Measurements from ENCODE around the gene MAP2K2.
"Not testable (repeated sequence)": the region's sequence is repeated elsewhere in the genome, so short reads cannot be mapped to it uniquely, and the experiment has no call there.

MAP2K2 gene

DNA sequence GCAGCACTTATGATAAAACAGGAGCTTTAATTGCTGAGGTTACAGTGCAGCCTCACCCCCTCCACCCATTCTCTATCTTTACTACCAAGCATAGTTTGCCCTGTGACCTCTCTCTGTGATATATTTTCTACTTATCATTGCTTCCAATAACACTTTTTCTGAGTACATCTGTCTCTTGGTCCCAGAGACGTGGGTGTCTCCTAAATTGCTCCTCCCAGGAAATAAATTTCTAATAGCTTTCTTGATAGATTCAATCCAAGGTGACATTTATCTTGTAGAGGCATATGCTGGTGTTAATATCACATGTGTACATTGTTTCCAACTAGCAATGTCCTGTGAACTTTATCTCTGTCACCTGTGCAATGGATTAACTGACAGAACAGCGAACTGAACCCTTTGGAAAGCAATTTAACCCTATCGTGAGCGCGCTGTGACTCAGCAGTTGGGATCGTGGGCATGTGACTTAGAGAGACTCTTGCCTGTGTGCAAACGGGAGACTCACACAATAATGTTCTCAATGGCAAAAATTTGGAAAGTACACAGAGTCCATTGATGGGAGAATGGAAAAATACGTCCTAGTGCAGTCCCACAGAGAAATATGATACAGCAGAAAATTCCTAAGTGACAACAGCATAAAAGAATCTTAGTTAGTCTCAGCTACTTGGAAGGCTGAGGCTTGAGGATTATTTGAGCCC, 7.0 kb upstream of the MAP2K2 start:
- DNase-seq, result no peak

DNA sequence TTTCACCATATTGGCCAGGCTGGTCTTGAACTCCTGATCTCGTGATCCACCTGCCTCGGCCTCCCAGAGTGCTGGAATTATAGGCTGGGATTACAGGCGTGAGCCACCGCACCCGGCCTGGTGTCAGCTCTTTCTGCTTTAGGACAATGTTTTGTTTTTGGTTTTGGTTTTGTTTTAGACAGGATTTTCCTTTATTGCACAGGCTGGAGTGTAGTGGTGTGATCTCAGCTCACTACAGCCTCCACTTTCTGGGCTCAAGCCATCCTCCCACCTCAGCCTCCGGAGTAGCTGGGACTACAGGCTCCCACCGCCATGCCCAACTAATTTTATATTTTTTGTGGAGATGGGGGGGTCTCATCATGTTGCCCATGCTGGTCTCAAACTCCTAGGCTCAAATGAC, 5.1 kb upstream of the MAP2K2 start:
- DNase-seq, result not testable (repeated sequence)

DNA sequence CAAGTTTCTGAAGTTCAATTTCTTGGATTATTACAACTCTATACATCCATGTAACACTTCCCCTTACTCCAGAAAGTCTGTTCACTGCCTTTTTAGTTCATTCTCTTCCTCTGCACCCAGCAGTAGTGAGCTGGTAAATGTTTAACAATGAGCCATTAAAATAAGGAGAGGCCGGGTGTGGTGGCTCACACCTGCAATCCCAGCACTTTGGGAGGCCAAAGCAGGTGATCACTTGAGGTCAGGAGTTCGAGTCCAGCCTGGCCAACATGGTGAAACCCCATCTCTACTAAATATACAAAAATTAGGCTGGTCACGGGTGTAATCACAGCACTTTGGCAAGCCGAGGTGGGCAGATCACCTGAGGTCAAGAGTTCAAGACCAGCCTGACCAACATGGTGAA, 3.4 kb upstream of the MAP2K2 start:
- not testable (repeated sequence) for DNase-seq

DNA sequence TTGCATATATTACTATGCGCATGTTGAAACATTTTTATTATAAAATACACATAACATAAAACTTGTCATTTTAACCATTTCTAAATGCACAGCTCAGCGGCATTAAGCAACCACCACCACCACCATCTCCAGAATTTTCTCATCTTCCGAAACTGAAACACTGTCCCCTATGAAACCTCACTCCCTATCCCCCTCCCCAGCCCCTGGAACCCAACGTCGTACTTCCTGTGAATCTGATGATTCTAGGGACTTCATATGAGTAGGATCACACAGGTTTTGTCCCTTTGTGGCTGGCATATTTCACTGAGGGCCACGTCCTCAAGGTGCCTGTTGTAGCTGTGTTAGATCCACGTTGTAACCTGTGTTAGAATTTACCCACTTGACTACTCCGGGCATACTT, 716 bp upstream of the MAP2K2 start:
- no peak for DNase-seq

DNA sequence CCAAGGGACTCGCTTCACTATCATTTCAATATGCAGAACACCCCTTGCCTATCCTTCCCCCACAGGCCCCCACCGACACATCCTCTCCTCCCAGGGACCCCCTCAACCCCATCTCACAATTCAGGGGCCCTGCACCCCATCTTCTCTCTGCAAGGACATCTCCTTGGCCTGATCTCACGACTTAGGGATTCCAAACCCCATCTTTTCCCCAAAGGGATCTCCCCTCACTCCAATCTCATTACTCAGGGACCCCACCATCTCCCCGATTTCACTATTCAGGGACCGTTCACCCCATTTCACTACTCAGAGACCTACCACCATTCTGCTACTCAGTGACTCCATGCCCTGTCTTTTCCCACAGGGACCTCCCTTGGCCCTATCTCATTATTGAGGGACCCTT, 1.4 kb downstream of the MAP2K2 start:
- DNase-seq, result no peak

DNA sequence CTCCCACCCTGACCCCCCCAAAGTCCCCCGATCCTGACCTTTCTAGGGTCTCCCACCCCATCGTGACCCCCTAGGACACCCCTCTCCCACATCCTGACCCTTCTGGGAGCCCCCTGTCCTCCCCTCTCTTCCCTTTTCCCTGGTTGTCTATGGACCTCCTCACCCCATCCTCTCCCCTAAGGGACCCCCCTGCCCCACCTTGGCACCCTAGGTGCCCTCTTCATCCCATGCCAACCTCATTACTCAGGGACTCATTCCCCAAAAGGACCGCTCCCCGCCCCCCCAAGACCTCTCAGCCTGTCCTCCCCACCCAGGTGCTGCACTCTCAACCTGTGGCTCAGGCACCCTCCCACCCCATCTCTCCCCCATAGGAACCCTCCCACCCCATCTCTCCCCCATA, 2.1 kb downstream of the MAP2K2 start:
- no peak for DNase-seq

DNA sequence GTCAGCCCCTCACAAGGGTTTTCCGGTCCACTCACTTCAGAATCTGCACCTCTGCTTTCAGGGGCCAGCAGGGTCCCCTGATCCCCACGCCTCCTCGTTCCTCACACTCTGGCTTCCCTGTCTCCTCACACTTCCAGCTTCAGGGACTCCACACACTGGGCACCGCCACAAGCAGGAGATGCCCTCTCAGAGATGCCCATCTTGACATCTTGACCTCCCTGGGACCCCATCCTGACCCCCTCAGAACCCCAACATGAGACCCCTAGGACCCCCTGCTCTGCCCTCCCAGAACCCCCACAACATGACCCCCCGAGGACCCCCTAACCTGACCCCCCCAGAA, 2.7 kb downstream of the MAP2K2 start:
- no peak for DNase-seq

DNA sequence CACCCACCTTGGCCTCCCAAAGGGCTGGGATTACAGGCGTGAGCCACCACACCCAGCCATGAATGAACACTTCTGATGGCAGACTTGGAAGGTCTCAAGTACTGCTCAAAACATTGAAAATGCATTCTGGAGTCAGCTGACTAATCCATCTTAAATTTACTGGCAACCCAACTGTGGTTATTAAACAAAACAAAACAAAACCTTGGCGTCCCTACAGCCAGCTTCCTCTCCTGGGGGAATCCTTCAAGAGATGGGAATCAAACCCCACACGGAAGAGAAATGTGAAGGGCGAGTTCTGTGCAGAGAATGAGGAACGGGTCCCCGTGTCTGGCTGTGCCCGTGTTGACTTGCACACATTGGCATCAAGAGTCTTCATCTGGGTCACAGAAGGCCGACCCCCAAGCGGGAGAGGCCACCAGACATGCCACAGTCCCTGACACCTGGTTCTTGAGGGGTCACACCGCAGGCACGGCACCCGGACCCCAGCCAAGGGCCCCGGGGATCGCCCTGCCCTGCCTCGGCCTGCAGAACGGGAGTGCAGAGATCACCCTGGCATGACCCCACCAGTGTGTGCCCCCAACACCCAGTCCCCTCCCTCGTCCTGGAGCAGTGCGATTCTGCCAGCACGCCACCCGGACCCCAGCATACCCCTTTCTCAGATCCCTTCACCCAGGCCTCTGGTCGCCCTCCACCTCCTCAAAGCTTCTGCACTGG, 3.2 kb downstream of the MAP2K2 start:
- no peak for DNase-seq

DNA sequence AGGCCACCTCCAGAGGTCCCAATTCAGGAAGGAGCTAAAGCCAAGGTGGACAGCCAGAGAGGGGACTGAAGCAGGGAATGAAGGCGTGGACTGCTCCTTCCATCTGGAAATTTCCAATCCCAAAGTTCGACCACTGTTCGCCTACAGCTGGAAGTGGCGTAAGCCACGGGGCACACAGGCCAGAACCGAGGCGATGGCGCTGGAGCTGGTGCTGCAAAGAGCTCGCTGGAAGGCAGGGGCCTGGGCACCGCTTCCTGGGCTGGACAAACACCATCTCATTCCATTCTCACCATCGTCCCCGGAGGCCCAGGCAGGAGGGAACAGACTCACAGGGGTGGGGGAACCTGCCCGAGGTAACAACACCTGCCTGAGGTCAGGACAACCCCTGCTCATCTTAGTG, 4.2 kb downstream of the MAP2K2 start:
- no peak for DNase-seq

DNA sequence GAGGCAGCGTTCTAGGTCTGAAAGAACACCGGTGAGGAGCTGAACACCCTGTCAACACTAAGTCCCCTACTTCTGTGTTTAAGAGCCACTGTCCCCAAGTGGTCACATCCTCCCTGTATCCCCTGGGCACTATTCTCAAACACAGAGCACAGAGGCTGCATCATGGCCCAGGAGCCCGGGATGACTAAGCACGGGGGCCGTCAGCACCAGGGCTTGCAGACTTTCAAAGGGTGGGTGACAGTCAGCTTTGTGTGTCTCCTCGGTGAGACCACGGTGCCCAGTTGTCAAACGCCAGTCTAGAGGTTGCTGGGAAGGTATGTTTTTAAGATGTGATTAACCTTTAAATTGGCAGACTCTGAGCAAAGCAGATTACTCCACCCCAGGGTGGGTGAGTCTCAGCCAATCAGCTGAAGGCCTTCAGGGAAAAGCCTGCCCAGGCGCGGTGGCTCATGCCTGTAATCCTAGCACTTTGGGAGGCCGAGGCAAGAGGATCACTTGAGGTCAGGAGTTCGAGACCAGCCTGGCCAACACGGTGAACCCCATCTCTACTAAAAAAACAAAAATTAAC, 8.0 kb downstream of the MAP2K2 start:
- DNase-seq, result no peak

DNA sequence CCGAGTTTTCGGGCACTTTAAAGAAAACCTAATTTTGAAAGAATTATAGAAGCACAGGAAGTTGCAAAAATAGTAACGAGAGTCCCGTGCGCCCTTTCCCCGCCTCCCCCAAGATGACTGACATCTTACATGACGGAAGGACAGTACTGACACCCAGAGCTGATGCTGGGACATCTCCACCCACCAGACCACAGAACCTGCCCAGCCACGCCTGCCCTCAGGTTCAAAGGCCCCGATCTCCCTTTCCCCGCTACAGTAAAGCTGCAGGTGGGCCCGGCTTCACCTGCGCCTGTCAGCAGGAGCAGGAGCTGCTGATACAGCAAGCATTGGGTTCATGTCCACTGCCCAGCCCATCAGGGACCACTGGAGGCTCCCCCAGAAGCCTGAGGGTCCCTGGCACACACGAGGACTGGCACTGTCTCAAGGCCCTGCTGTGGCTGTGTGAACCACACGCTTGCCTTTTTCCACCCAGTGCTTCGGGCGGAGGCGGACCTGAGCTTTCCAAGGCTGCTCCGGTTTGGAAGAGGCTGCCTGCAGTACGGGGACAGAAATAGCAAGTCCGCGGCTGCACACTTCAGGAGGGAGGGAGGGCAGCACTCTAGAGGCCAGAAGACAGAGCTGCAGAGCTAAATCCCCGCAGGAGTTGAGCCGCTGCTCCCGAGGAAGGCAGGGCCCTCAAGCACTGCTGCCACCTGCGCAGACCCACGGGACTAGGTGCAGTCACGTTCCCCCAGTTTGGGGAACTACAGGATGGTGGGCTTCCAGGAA, 8.7 kb downstream of the MAP2K2 start:
- peak in 3 of 4 experiments; percentile 18 to 58 (median 48) for DNase-seq

DNA sequence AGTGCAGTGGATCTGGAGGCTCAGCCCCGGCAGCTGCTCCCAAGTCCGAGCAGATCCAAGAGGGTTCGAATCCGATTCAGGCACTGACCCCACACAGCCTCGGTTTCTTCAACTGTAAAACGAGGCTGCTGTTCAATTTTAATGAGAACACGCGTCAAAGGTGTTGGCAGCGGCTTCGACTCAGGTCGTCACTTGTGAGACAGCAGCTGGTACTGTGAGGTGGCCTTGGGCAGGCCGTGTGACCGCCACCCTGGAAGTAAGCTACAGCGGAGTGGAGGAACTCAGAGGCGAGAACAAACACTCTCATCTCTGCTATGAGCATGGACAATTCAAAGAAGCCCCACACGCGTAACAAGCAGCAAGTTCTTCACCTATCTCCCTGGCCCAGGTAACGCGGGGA, 9.7 kb downstream of the MAP2K2 start:
- DNase-seq, result no peak

DNA sequence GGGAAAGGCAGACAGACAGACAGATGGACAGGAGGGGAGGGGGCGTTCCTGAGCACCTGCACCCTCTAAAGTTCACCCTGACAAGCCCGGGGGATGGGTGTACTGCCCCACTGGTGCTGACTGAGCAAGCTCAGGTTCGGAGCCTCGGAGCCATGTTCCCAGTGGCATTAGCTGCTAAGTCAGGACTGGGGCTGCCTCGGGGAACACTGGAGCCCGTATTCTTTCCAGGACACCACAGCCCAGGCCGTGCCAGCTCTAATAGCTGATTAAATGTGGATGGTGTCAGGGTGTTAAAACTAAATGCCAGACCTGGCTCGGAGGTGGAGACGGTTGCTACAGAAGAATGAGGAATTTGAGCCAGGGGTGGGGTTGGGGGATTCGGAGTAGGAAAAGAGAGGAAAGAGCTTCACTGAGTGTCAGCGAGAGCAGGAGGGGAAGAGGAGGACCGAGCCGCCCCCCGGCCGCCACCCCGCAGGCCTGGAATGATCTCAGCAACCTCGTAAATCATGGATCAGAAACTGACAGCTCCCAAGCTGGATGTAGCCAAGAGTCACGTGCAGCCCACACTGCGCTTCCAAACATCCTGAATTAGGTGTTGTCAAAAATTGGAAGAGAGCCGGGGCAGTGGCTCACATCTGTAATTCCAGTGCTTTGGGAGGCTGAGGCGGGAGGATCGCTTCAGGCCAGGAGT, 10.4 kb downstream of the MAP2K2 start:
- DNase-seq, result no peak

DNA sequence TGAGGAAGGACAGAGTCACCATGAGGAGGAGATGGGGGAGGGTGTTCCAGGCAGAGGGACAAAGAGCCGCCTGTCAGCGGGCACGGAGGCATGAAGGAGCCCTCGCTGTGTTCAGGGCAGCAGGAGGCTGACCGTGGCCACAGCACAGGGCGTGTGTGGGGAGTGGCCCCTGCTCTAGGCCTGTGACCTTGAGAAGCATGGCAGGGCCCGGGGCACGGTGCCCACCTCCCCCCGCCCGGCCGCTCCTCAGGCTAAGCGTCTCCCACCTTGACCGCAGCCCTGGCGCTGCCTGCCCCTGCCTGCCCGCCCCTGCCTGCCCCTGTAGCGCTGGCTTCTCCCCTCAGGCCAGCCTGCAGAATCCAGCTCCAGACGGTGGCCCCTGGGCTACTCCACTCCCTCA, 11.6 kb downstream of the MAP2K2 start:
- DNase-seq, result no peak

DNA sequence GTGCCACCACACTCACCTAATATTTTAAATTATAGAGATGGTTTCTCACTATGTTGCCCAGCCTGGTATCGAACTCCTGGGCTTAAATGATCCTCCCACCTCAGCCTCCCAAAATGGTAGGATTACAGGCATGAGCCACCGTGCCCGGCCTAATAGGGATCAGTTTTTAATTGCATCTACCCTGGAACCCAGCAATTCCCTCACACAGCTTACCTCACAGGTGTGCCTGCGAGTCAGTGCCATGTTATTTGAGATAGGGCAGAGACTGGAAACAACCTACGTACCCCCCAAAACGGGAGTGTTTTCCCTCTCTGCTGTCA, 14.3 kb downstream of the MAP2K2 start:
- no peak for DNase-seq

DNA sequence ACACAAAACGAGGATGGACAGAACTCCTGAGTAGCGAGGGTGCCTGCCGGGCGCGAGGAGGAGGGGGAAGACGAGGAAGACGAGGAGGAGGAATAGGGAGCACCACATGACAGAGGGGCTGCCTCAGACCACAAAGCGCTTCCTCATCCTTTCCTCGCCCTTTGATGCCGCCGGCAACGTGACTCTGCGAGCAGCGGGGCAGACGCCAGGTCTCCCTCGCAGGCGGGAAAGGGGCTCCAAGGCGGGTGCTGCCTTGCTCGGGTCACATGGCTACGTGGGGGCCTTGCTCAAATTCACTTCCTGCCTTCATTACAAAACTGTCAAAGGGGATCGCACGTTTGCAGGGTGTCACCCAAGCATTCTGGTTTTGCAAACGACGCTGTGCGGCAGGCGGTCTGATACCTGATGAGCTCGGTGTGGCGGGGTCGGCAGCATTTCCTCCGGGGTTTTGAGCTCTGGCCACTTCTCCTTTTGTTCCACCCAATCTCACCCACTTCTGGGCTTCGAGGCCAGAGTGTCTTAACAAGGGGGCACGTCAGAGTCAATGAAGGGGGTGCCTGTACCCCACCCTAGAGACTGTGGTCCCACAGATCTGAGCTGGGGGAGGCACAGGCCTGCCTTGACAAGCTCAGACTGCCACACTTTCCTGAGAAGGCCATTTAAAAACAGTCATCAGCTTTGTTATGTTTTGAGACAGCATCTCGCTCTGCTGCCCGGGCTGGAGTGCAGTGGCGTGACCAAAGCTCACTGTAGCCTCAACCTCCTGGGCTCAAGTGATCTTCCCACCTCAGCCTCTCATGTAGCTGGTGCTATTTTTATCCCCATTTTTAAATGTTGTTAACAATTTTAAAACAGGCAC, 14.9 kb downstream of the MAP2K2 start:
- peak in 2 of 4 experiments; percentile 37 to 43 for DNase-seq

DNA sequence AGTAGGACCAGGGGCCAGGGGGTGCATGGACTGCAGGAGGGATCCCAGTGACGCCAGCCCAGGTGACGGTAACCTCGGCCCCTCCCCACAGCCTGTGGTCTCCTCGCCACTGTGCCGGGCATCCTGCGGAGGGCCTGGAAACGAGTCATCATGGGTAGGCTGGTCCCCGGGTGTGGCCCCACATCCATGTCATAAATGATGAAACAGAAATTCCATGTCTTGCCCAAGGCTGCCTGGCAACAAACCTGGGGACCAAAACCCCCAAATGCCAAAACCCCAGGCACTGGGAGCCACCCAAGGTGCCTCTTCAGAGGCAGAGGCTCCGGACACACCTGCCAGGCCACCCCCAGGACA, 20.9 kb downstream of the MAP2K2 start:
- DNase-seq, result no peak

DNA sequence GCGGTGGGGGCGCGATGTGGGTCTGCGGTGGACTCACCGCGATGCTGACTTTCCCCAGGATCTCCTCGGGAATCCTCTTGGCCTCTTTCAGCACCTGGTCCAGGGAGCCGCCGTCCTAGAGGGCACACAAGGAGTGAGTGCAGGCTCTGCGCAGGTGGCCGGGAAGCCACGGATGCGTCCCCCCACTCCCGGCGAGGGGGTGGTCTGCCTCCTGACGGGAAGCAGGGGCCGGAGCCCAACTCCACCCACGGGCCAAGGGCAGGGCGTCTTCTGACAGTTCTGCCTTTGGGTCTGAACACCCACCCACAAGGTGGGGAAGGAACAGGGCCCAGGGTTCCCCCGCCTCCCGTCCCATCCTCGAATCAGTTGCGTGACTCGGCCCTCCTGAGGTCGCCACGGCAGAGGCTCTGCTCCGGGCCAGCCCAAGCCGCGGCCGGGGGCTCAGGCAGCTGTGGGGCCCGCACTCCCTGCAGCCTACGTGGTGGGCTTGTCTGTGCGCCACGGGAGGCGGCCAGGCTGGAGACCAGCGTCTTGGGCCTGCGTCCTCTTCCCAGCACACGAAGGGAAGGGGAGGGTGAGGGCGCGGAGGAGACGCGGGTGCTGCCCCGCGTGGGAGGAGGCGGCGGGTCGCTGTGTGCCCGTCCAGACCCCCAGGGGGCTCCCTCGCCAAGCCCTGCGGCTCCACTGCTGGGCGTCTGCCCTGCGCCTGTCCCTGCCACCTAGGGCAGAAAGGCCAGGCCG, 21.4 kb downstream of the MAP2K2 start:
- DNase-seq, result no peak

DNA sequence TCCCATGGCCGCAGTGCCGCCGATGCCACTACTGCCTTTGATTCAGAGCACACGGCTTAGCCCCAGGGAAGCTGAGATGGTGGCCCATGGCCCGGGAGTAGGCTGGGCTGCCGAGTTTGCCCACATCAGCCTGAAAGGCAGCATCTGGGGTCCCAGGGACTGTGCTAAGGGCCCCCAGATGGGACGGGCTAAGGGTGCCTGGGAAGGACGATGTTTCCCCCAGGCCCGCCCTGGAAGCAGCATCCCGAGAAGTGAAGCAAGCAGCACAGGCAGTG, 22.5 kb downstream of the MAP2K2 start:
- DNase-seq, result no peak

DNA sequence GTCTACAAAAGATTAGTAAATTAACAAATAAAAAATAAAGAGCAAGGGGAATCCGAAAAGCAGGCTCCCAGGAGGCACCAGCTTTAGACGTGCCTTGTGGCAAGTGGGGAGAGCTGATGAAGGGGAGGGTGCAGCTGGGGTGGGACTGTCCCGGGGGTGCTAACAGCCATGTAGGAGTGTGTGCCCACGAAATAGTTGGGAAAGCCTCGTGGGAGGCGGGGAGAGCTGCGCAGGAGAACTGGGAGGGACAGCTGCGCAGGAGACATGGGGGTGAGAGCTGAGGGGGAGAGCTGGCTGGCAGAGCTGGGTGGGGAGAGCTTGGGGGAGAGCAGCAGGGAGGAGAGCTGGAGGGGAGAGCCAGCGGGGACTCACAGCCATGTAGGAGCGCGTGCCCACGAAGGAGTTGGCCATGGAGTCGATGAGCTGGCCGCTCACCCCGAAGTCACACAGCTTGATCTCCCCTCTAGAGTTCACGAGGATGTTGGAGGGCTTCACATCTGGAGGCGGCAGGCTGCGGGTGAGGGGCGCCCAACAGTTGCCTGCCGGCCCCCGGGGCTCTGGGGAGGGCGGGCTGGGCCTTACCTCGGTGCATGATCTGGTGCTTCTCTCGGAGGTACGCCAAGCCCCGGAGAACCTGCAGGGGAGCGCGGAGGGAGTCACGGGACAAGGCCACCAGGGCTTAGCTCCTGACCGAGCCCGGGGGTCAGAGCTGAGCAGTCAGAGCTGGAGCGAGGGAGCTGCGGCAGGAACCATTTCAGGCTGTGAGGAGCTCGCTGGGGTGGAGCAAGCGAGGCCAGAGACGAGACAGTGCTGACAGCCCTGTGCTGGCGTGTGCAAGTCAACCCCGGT, 23.1 kb downstream of the MAP2K2 start:
- no peak for DNase-seq

Measured in activated CD4-positive, CD25-positive, alpha-beta regulatory T cell (primary cell).